ENCODE results near the gene DCAF8.

- no peak for TF ChIP-seq CTCF (IDR thresholded peaks at IDR 0.05)
- no peak for TF ChIP-seq EZH2 (IDR thresholded peaks at IDR 0.05; ENCODE audit: borderline replicate concordance, insufficient read depth, low read depth, low read length, poor library complexity, severe bottlenecking)
These were observed 83.6 kb downstream of the DCAF8 start for GRCh38 chr1:160178731-160179130.
